ENCODE measurements around the gene TRIM16.
"Not testable (repeated sequence)": the region's sequence is repeated elsewhere in the genome, so short reads cannot be mapped to it uniquely, and the experiment has no call there.

TRIM16 gene

DNA sequence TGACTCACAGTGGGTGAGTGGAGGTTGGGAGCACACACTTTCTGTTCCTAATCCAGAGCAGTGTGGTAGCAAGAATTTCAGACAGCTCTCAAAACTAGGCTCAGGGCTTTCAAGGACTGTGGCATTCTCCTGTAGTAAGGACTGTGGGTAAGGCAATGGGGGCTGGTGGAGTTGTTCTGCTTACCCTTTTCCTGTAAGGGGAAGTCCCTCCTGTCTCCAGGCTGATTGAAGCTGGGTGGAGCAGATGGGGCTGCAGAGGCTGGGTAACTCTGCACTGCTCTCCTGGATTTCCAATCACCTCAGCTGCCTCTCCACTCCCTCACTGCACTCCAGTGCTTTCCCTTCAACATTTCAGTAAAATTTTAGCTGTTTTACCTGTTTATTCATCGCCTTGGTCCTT is 3.4 kb upstream of the TRIM16 start:
- not testable (repeated sequence) for H3K4me3 ChIP-seq (ENCODE audit: low read length); H3K9ac ChIP-seq (ENCODE audit: low read length); H3K4me1 ChIP-seq (ENCODE audit: control insufficient read depth, low read depth, low read length); H3K27ac ChIP-seq (ENCODE audit: low read length); H3K36me3 ChIP-seq (ENCODE audit: control insufficient read depth, low read depth, low read length); H3K27me3 ChIP-seq (ENCODE audit: control insufficient read depth, insufficient read depth, low read length); H3K9me3 ChIP-seq (ENCODE audit: control insufficient read depth, low read depth, low read length)

DNA sequence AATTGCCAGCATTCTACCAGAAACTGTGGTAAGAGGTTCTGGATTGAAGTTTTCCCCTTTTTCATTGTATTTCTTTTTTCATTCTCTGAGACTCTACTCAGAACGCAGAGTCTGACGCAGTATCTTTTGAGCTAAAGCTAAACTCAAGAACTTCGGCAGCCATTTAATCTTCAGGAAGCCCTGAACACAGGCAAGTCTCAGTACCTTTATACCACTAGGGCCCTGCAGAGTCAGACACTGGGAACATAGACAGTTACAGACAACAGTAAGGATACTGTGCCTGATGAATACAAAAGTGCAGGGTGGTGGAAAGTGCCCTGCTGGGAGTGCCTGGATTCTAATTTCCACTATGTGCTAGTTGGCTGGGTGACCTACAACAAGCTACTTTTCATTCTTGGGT is 976 bp downstream of the TRIM16 start:
- H3K9me3 ChIP-seq (ENCODE audit: control insufficient read depth, low read depth, low read length); H3K36me3 ChIP-seq (ENCODE audit: control insufficient read depth, low read depth, low read length); H3K27ac ChIP-seq (ENCODE audit: low read length); H3K27me3 ChIP-seq (ENCODE audit: control insufficient read depth, insufficient read depth, low read length); H3K9ac ChIP-seq (ENCODE audit: low read length); H3K4me1 ChIP-seq (ENCODE audit: control insufficient read depth, low read depth, low read length): not testable (repeated sequence)
- peak overlapping the region; percentile 66 for H3K4me3 ChIP-seq (ENCODE audit: low read length)

DNA sequence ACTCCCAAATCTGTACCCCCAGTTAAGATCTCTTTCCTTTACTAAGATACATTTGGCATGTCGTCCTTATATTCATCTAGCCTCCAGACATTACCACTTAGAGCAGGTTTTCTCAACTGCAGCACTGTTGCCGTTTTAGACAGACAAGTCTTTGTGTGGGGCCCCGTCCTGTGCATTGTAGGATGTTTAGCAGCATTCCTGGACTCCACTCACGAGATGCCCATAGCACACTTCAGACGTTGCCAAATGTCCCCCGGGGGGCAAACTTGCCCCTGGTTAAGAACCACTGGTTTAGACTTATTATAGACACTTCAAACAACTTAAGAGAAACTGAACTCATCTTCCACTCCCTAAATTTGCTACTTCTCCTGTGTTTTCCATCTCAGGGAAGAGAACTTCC is 8.1 kb downstream of the TRIM16 start:
- not testable (repeated sequence) for H3K27ac ChIP-seq (ENCODE audit: low read length); H3K27me3 ChIP-seq (ENCODE audit: control insufficient read depth, insufficient read depth, low read length); H3K4me1 ChIP-seq (ENCODE audit: control insufficient read depth, low read depth, low read length); H3K36me3 ChIP-seq (ENCODE audit: control insufficient read depth, low read depth, low read length); H3K4me3 ChIP-seq (ENCODE audit: low read length); H3K9ac ChIP-seq (ENCODE audit: low read length); H3K9me3 ChIP-seq (ENCODE audit: control insufficient read depth, low read depth, low read length)

DNA sequence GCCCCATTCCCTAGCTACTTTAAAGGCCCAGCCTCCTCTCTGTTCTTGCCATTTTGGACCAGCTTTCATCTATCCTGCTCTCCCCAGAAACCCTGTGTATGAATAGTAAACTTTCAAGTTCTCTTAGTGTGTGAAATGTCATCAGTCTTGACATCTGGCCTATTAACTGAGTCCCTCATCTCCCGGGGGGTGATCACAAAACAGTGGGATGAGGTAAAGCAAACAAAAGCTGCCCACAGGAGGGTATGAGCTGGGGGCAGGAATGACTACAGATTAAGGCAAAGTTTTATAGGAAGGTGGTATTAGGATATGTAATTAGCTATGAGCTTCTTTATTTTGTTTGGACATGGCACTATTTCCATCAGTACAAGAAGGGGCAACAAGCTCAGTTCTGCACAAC is 9.5 kb downstream of the TRIM16 start:
- not testable (repeated sequence) for H3K27me3 ChIP-seq (ENCODE audit: control insufficient read depth, insufficient read depth, low read length); H3K4me1 ChIP-seq (ENCODE audit: control insufficient read depth, low read depth, low read length); H3K27ac ChIP-seq (ENCODE audit: low read length); H3K9me3 ChIP-seq (ENCODE audit: control insufficient read depth, low read depth, low read length); H3K4me3 ChIP-seq (ENCODE audit: low read length); H3K9ac ChIP-seq (ENCODE audit: low read length); H3K36me3 ChIP-seq (ENCODE audit: control insufficient read depth, low read depth, low read length)

DNA sequence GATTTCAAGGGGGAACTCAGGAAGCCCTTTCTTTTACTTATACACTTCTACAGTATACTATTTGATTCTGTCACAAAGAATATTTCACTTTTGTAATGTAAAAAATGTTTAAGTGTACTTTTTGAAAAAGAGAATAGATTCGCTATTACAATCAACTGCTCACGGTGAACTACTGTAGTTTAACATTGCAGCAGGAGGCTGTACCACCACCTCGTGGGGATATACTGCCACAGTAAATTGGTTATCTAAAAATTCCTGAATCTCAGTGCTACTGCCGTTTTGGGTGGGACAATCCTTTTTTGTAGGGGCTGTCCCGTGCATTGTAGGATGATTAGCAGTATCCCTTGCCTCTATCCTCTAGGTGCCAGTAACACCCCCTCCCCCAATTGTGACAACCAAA is 14.6 kb downstream of the TRIM16 start:
- not testable (repeated sequence) for H3K9ac ChIP-seq (ENCODE audit: low read length); H3K9me3 ChIP-seq (ENCODE audit: control insufficient read depth, low read depth, low read length); H3K4me3 ChIP-seq (ENCODE audit: low read length); H3K27ac ChIP-seq (ENCODE audit: low read length); H3K4me1 ChIP-seq (ENCODE audit: control insufficient read depth, low read depth, low read length); H3K36me3 ChIP-seq (ENCODE audit: control insufficient read depth, low read depth, low read length); H3K27me3 ChIP-seq (ENCODE audit: control insufficient read depth, insufficient read depth, low read length)

DNA sequence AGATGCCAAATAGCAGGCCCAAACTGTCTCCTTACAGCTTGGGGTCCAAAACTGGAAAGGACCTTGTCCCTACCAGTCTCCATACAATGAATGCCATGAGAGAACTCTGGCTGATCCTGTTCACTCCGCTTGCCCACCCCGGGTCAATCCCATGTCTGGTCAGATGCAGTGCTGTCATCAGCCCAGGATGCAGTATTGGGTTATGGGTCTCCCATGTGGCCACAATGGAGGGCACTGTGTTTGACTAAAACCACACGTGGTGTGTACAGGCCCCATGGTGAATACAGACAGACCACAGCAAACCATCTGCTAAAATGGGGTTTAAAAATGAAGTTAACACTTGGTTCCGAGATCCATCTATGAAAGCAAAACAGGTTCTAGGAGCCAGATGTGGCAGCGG is 20.4 kb downstream of the TRIM16 start:
- peaks cover 9% of the 10 kb centered on the region for H3K36me3 ChIP-seq (ENCODE audit: control insufficient read depth, low read depth, low read length)
- H3K4me1 ChIP-seq (ENCODE audit: control insufficient read depth, low read depth, low read length): peaks cover 3% of the 10 kb centered on the region
- no peaks in the 10 kb centered on the region for H3K27me3 ChIP-seq (ENCODE audit: control insufficient read depth, insufficient read depth, low read length)
- H3K27ac ChIP-seq (ENCODE audit: low read length): no peak overlapping the region
- no peak overlapping the region for H3K9ac ChIP-seq (ENCODE audit: low read length)
- no peak overlapping the region for H3K4me3 ChIP-seq (ENCODE audit: low read length)
- H3K9me3 ChIP-seq (ENCODE audit: control insufficient read depth, low read depth, low read length): no peaks in the 10 kb centered on the region

DNA sequence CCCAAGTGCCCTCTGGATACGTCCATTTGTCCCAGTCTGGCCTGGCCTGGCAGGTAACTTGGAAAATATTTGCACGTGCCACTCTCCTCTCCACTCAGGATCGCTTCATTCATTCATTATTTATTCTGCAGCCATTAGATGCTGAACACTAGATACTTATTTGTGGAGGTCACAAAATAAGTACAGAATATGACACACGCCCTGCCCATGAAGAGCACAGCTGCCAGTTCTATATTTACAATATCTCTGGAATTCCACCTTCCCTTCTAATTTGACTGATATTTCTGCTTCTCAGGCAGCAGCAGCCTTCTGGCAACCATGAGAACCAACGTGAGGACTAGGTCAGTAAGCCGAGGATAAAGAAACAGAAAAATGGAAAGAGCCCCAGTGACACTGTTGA is 20.9 kb downstream of the TRIM16 start:
- H3K4me3 ChIP-seq (ENCODE audit: low read length): no peak overlapping the region
- no peaks in the 10 kb centered on the region for H3K9me3 ChIP-seq (ENCODE audit: control insufficient read depth, low read depth, low read length)
- peaks cover 9% of the 10 kb centered on the region for H3K36me3 ChIP-seq (ENCODE audit: control insufficient read depth, low read depth, low read length)
- H3K4me1 ChIP-seq (ENCODE audit: control insufficient read depth, low read depth, low read length): no peaks in the 10 kb centered on the region
- H3K27ac ChIP-seq (ENCODE audit: low read length): no peak overlapping the region
- H3K9ac ChIP-seq (ENCODE audit: low read length): no peak overlapping the region
- no peaks in the 10 kb centered on the region for H3K27me3 ChIP-seq (ENCODE audit: control insufficient read depth, insufficient read depth, low read length)

DNA sequence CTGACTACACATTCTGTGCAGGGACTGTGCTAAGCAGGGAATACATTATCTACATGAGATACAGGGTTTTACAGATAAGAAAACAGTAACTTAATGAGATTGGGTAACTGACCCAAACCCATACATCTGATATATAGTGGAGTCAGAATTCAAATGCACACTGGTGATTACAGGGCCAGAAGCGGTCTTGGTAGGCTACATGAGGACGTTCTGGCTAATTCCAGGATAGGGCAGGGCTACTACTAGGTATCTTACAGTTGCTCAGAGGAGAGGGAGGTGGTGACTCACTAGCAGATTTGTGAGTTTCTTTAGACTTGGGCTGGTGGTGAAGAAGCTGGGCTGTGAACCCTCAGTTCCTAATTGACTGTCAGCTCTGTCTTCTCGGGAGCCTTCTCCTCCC is 21.4 kb downstream of the TRIM16 start:
- Histone ChIP-seq H3K9me3 (ENCODE audit: control insufficient read depth, low read depth, low read length) (no peaks in the 10 kb centered on the region), H3K36me3 (ENCODE audit: control insufficient read depth, low read depth, low read length) (peaks cover 9% of the 10 kb centered on the region), H3K4me3 (ENCODE audit: low read length) (no peak overlapping the region), H3K9ac (ENCODE audit: low read length) (no peak overlapping the region), H3K4me1 (ENCODE audit: control insufficient read depth, low read depth, low read length) (no peaks in the 10 kb centered on the region), H3K27me3 (ENCODE audit: control insufficient read depth, insufficient read depth, low read length) (no peaks in the 10 kb centered on the region), H3K27ac (ENCODE audit: low read length) (no peak overlapping the region)

DNA sequence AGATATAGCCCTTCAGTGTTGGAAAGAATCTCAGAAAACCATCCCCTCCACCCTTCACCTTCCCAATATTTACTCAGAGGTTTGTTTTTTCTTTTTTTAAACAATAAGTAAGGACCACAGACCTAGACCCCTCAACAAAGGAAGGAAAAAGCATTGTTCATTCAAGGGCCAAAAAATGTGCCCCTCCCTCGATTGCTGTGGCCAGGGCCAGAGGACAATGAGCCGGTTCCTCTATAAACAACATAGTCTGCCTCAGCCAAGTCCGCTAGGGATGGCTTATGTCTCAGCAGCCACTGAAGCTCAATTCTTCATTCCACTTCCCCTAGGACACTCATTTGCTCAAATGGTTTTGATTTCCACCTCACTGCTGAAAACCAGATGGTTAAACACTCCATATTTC is 24.0 kb downstream of the TRIM16 start:
- no peak overlapping the region for H3K4me3 ChIP-seq (ENCODE audit: low read length)
- peaks cover 9% of the 10 kb centered on the region for H3K36me3 ChIP-seq (ENCODE audit: control insufficient read depth, low read depth, low read length)
- no peaks in the 10 kb centered on the region for H3K9me3 ChIP-seq (ENCODE audit: control insufficient read depth, low read depth, low read length)
- H3K4me1 ChIP-seq (ENCODE audit: control insufficient read depth, low read depth, low read length): no peaks in the 10 kb centered on the region
- H3K27me3 ChIP-seq (ENCODE audit: control insufficient read depth, insufficient read depth, low read length): no peaks in the 10 kb centered on the region
- no peak overlapping the region for H3K9ac ChIP-seq (ENCODE audit: low read length)
- H3K27ac ChIP-seq (ENCODE audit: low read length): no peak overlapping the region

DNA sequence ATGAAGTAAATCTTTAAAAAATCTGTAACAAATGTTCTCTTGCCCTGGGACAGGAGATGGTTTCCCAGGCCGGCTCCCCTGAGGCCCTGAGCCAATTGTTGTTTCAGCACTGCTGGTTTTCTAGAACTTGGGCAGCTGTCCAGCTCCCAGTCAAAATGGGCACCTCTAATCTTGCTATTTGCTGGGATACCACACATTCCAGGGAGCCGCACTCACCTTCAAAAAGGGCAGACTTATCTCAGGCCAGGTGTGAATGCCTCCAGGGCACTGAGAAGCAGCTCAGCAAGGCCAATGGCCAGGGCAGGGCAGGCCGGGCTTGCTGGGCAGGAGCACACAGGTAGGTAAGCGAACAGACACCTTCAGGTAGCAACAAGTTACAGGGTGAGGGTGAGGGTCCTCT is 24.4 kb downstream of the TRIM16 start:
- Histone ChIP-seq H3K4me3 (ENCODE audit: low read length) (no peak overlapping the region), H3K27me3 (ENCODE audit: control insufficient read depth, insufficient read depth, low read length) (no peaks in the 10 kb centered on the region), H3K27ac (ENCODE audit: low read length) (no peak overlapping the region), H3K9ac (ENCODE audit: low read length) (no peak overlapping the region), H3K36me3 (ENCODE audit: control insufficient read depth, low read depth, low read length) (peaks cover 9% of the 10 kb centered on the region), H3K4me1 (ENCODE audit: control insufficient read depth, low read depth, low read length) (no peaks in the 10 kb centered on the region), H3K9me3 (ENCODE audit: control insufficient read depth, low read depth, low read length) (no peaks in the 10 kb centered on the region)

DNA sequence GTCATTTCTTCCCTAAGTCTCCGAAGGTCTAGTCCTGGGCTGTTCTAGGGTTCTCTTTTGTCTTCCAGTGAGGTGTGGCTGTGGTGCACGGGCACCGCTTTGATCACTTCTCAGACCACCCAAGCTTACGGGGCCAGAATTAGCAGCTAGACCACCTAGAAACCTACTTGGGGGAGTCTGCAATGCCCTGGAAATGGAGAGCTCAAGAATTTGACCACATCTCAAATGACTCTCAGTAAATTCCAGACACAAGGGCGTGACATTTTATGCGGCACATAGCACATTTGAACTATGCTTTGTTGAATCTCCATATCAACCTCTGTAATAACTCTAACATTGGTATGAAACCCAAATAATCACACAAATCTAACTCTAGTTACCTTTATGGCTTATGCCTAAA is 24.9 kb downstream of the TRIM16 start:
- Histone ChIP-seq H3K9me3 (ENCODE audit: control insufficient read depth, low read depth, low read length) (no peaks in the 10 kb centered on the region), H3K4me1 (ENCODE audit: control insufficient read depth, low read depth, low read length) (no peaks in the 10 kb centered on the region), H3K27ac (ENCODE audit: low read length) (no peak overlapping the region), H3K4me3 (ENCODE audit: low read length) (no peak overlapping the region), H3K27me3 (ENCODE audit: control insufficient read depth, insufficient read depth, low read length) (no peaks in the 10 kb centered on the region), H3K36me3 (ENCODE audit: control insufficient read depth, low read depth, low read length) (peaks cover 7% of the 10 kb centered on the region), H3K9ac (ENCODE audit: low read length) (no peak overlapping the region)

DNA sequence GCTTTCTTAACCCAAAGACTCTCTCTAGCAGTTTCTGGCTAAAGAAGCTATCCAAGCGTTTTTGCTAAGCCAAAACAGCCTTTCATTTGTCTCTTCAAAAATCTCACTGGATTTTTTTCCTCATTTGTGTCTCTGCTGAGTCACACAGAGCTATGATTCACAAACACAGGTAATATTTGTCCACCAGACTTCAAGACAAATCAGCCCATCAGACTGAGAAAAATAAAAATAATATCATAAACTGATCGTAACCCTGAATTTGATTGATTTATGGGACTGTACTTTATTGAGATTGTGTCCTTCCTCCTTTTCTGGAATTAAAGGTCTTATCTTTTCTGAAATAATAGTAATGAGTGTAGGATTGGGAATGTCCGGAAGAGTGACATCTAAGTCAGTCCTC is 25.8 kb downstream of the TRIM16 start:
- H3K27ac ChIP-seq (ENCODE audit: low read length): no peak overlapping the region
- H3K4me1 ChIP-seq (ENCODE audit: control insufficient read depth, low read depth, low read length): no peaks in the 10 kb centered on the region
- no peak overlapping the region for H3K9ac ChIP-seq (ENCODE audit: low read length)
- H3K27me3 ChIP-seq (ENCODE audit: control insufficient read depth, insufficient read depth, low read length): no peaks in the 10 kb centered on the region
- no peaks in the 10 kb centered on the region for H3K9me3 ChIP-seq (ENCODE audit: control insufficient read depth, low read depth, low read length)
- H3K36me3 ChIP-seq (ENCODE audit: control insufficient read depth, low read depth, low read length): no peaks in the 10 kb centered on the region
- no peak overlapping the region for H3K4me3 ChIP-seq (ENCODE audit: low read length)

DNA sequence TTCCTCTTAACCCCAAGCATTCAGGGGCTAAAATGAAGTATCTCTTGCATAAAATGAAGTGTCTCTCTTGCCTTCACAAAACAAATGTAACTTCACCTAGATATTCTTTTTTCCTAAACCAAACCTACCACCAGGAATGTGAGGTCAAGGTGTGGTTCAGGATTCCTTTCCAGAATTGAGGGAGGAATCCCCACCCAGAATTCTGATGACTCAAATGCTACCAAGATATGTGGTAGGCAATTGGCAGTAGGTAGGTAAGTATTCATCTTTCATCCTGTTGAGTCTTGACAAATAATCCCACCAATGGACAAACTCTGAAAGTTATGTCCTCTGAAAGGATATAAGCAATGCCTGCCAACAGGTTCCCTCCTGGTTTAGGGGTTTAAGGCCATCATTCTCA is 26.2 kb downstream of the TRIM16 start:
- H3K9me3 ChIP-seq (ENCODE audit: control insufficient read depth, low read depth, low read length): no peaks in the 10 kb centered on the region
- H3K4me1 ChIP-seq (ENCODE audit: control insufficient read depth, low read depth, low read length): no peaks in the 10 kb centered on the region
- no peaks in the 10 kb centered on the region for H3K36me3 ChIP-seq (ENCODE audit: control insufficient read depth, low read depth, low read length)
- no peak overlapping the region for H3K9ac ChIP-seq (ENCODE audit: low read length)
- no peak overlapping the region for H3K27ac ChIP-seq (ENCODE audit: low read length)
- no peak overlapping the region for H3K4me3 ChIP-seq (ENCODE audit: low read length)
- H3K27me3 ChIP-seq (ENCODE audit: control insufficient read depth, insufficient read depth, low read length): no peaks in the 10 kb centered on the region

Measured in iPS-18a (cell line).